IMR-90 (cell line): ENCODE data around the gene NDEL1. TPM values are rescaled to one million over a fixed set of nuclear protein-coding genes. Genes with fewer than 3 reads are reported as not detected.
A peak's percentile ranks its signal among the peaks of the same experiment; 100 is the strongest.

Experiments
- ATAC-seq: fragments of 200-7000 bp; cut with Tn5 transposase; 2 replicates; pipeline ENCODE4 v1.9.1; 2020; ENCODE audit warnings: low read depth, mild to moderate bottlenecking, moderate library complexity
- BruUV-seq: library from RNA; stranded (reverse); fragments of 400-500 nt; replicated peaks from 2 replicates; lab custom pipeline; 2021; lab: Mats Ljungman, UMichigan
- CTCF ChIA-PET: fragments of 300-600 bp; formaldehyde crosslinking; extraction: SDS; loops from one replicate; lab custom pipeline; 2021; ENCODE audit warnings: antibody characterized with exemption; lab: Yijun Ruan, JAX
- POLR2A ChIA-PET: fragments of 300-600 bp; sonication (Branson Sonifier 250); formaldehyde crosslinking; loops from one replicate; lab custom pipeline; 2022; ENCODE audit warnings: antibody characterized with exemption; ENCODE audit not compliant: unreplicated experiment; lab: Charles Lee
- DNase-seq: peaks from one replicate; pipeline ENCODE4 v3.0.0; 2013
- H2AFZ ChIP-seq: replicated peaks from 2 replicates; pipeline ENCODE3; 2013; ENCODE audit warnings: low read length, mild to moderate bottlenecking; ENCODE audit not compliant: poor library complexity
- H2AK5ac ChIP-seq: 2 replicates; pipeline ENCODE4 v1.6.1; 2013; ENCODE audit warnings: low read depth, low read length, inconsistent platforms
- H2AK9ac ChIP-seq: replicated peaks from 2 replicates; pipeline ENCODE3; 2013; ENCODE audit warnings: mild to moderate bottlenecking, low read depth, low read length, moderate library complexity; ENCODE audit not compliant: poor library complexity
- H2BK120ac ChIP-seq: 2 replicates; pipeline ENCODE4 v1.6.1; 2013; ENCODE audit warnings: low read depth, low read length, inconsistent platforms
- H2BK15ac ChIP-seq: 3 replicates; pipeline ENCODE4 v1.6.1; 2013; ENCODE audit warnings: low read depth, low read length, inconsistent platforms
- H2BK20ac ChIP-seq: 2 replicates; pipeline ENCODE4 v1.6.1; 2013; ENCODE audit warnings: low read depth, mild to moderate bottlenecking, inconsistent platforms, low read length, moderate library complexity
- H2BK5ac ChIP-seq: 2 replicates; pipeline ENCODE4 v1.6.1; 2013; ENCODE audit warnings: mild to moderate bottlenecking, low read depth, low read length, inconsistent platforms; ENCODE audit not compliant: poor library complexity, severe bottlenecking
- H3K14ac ChIP-seq: replicated peaks from 2 replicates; pipeline ENCODE4 v1.6.1; 2013; ENCODE audit warnings: low read depth, low read length, inconsistent platforms
- H3K18ac ChIP-seq: 2 replicates; pipeline ENCODE4 v1.6.1; 2013; ENCODE audit warnings: low read depth, low read length, control low read depth
- H3K23ac ChIP-seq: 2 replicates; pipeline ENCODE4 v1.6.1; 2013; ENCODE audit warnings: low read depth, low read length, inconsistent platforms
- H3K27ac ChIP-seq: 2 replicates; pipeline ENCODE4 v1.5.1; 2013; ENCODE audit warnings: mild to moderate bottlenecking, control low read depth, low read length; ENCODE audit not compliant: insufficient read depth
- H3K27me3 ChIP-seq: 2 replicates; pipeline ENCODE4 v1.6.1; 2013; ENCODE audit warnings: low read length; ENCODE audit not compliant: control insufficient read depth, insufficient read depth
- H3K36me3 ChIP-seq: 2 replicates; pipeline ENCODE4 v1.6.1; 2013; ENCODE audit warnings: low read length, mixed read lengths; ENCODE audit not compliant: control insufficient read depth, insufficient read depth
- H3K4ac ChIP-seq: 2 replicates; pipeline ENCODE4 v1.6.1; 2013; ENCODE audit warnings: low read depth, low read length, inconsistent platforms
- H3K4me1 ChIP-seq: 2 replicates; pipeline ENCODE4 v1.6.1; 2013; ENCODE audit warnings: low read length, mixed read lengths; ENCODE audit not compliant: control insufficient read depth, insufficient read depth
- H3K4me2 ChIP-seq: 2 replicates; pipeline ENCODE4 v1.6.1; 2013; ENCODE audit warnings: low read depth, mild to moderate bottlenecking, control low read depth, low read length, moderate library complexity
- H3K4me3 ChIP-seq: 2 replicates; pipeline ENCODE4 v1.5.1; 2013; ENCODE audit warnings: low read depth, mild to moderate bottlenecking, control low read depth, low read length, moderate library complexity; ENCODE audit not compliant: insufficient read depth
- H3K56ac ChIP-seq: 2 replicates; pipeline ENCODE4 v1.6.1; 2013; ENCODE audit warnings: low read length, inconsistent platforms; ENCODE audit not compliant: insufficient read depth; ENCODE audit errors: extremely low read depth
- H3K79me1 ChIP-seq, 2 experiments: 2 replicates each; pipeline ENCODE4 v1.6.1; 2013; ENCODE audit warnings: low read length in 2 of 2, inconsistent platforms in 1 of 2, low read depth in 1 of 2
- H3K9ac ChIP-seq: 2 replicates; pipeline ENCODE4 v1.6.1; 2013; ENCODE audit warnings: low read depth, low read length, control low read depth
- H3K9me1 ChIP-seq: 2 replicates; pipeline ENCODE4 v1.6.1; 2013; ENCODE audit warnings: low read length, inconsistent platforms; ENCODE audit not compliant: insufficient read depth
- H3K9me3 ChIP-seq: 2 replicates; pipeline ENCODE4 v1.6.1; 2013; ENCODE audit warnings: low read length; ENCODE audit not compliant: control insufficient read depth, insufficient read depth
- H4K20me1 ChIP-seq: 2 replicates; pipeline ENCODE4 v1.6.1; 2013; ENCODE audit warnings: low read length, inconsistent platforms; ENCODE audit not compliant: insufficient read depth
- H4K5ac ChIP-seq: 2 replicates; pipeline ENCODE4 v1.6.1; 2013; ENCODE audit warnings: mild to moderate bottlenecking, low read depth, low read length, control low read depth
- H4K8ac ChIP-seq, 2 experiments: 2 replicates each; pipeline ENCODE4 v1.6.1; 2013; ENCODE audit warnings: low read depth in 2 of 2, low read length in 2 of 2, control low read depth in 1 of 2, inconsistent platforms in 1 of 2
- H4K91ac ChIP-seq: 2 replicates; pipeline ENCODE4 v1.6.1; 2013; ENCODE audit warnings: low read depth, low read length, inconsistent platforms; ENCODE audit not compliant: insufficient read depth
- NFE2L2 ChIP-seq: fragments of 150-350 bp; IDR thresholded peaks from 2 replicates; pipeline ENCODE4 v1.6.1; 2016; ENCODE audit warnings: low read depth, mild to moderate bottlenecking, low read length
- POLR2A ChIP-seq: IDR thresholded peaks from 2 replicates; pipeline ENCODE4 v1.6.1; 2012; ENCODE audit warnings: mild to moderate bottlenecking, low read depth, low read length
- RCOR1 ChIP-seq: IDR thresholded peaks from 2 replicates; pipeline ENCODE4 v1.6.1; 2012; ENCODE audit warnings: mild to moderate bottlenecking, low read length, improper control_type of control experiment; ENCODE audit not compliant: insufficient replicate concordance
- RFX5 ChIP-seq: IDR thresholded peaks from 2 replicates; pipeline ENCODE4 v1.8.0; 2012; ENCODE audit warnings: low read depth, mild to moderate bottlenecking, low read length, moderate library complexity
- WGBS, 2 experiments: methylation state at CpG; one replicate each; pipeline versions ENCODE4 v1.1.5 to v1.1.7; 2013; ENCODE audit warnings: missing lambda C conversion rate in 2 of 2; ENCODE audit not compliant: insufficient read length in 1 of 2; ENCODE audit errors: extremely low coverage in 2 of 2; 5-methylcytosine and 5-hydroxymethylcytosine counted together
- dilution Hi-C: fragments of 300-500 bp; cut with HindIII; formaldehyde crosslinking; loops from one replicate; pipeline ENCODE4 v1.14.3; 2018; ENCODE audit warnings: low sequenced_read_pairs; ENCODE audit not compliant: unreplicated experiment
- in situ Hi-C: fragments of 300-500 bp; cut with MboI; formaldehyde crosslinking; loops from 3 replicates; pipeline ENCODE4 v1.14.3; 2019; ENCODE audit warnings: low sequenced_read_pairs, inconsistent platforms, mixed read lengths
- intact Hi-C: fragments of 100-400 bp; cut with micrococcal nuclease; formaldehyde crosslinking; loops from 2 replicates; pipeline ENCODE4 v1.10.0; 2022
- polyA plus RNA-seq, 3 experiments: library from polyadenylated mRNA; depleted of rRNA; stranded (reverse); fragments of >200 nt; gene quantifications; 2 replicates each; pipeline ENCODE4 v1.2.3, GENCODE V29; 2012; ENCODE audit warnings: low replicate concordance in 1 of 3
- total RNA-seq: library from RNA; depleted of rRNA; stranded (reverse); fragments of >200 nt; gene quantifications from 2 replicates; pipeline ENCODE4 v1.2.3, GENCODE V29; 2012
- TF ChIP-seq, protein P1 (sequence below): fragments of 150-350 bp; IDR thresholded peaks from 2 replicates; pipeline ENCODE4 v1.6.1; 2016; ENCODE audit warnings: low read depth, mild to moderate bottlenecking, low read length, moderate library complexity, borderline replicate concordance
- TF ChIP-seq, protein P2 (sequence below): conservative IDR thresholded peaks from 2 replicates; pipeline ENCODE4 v1.5.1; 2012; ENCODE audit warnings: mild to moderate bottlenecking, low read depth, low read length, improper control_type of control experiment
- TF ChIP-seq, protein P3 (sequence below): fragments of 150-350 bp; IDR thresholded peaks from 2 replicates; pipeline ENCODE4 v1.6.1; 2017; ENCODE audit warnings: mild to moderate bottlenecking, antibody characterized with exemption, low read length, low read depth

Gene NDEL1
- total and polyA plus RNA-seq, 2 of the 4 experiments (the other 2 are of a cell fraction) = 28.9 to 95.6 TPM

DNA sequence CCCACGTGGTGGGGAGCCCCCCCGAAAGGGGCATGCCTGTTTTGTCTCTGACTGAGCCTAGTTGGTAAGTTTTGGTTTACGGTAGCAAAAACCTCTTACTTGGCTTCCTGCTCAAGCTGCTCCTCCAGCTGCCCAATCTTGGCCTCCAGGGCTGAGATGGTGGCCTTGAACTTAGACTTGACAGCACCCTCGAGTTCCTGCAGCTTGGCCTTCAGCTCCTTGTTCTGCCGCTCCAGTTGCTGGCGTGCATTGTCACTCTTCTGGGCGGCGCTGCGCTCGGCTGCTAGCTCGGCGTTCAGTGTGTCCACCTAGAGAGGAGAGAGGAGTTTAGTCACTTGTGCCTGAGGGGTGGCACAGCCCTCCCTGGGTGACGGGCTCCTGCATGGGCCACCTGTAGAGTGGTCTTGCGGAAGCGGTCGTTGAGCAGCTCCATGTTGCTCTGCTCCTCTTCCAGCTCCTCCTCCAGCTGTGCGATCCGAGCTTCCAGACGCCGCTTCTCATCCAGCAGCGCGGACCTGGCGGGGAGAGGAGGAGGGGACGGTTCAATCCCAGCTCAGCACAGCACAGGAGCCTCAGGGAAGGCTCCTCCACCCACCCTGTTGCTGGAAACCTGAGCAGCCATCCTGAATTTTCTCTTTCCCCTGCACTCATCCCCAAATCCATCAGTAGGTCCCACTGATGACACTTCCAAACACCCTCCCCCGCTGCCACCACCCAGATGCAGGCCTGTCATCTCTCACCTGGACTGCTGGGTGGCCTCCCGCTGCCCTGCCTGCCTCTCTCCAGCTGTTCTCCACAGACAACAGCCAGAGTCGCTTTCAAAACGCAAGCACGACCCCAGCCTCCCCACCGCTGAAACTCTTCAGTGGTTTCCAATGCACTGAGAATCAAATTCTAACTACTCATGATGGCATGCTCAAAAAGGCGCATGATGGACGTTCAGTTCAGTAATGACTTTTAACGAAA, 44.6 kb downstream of the NDEL1 start:
- Histone ChIP-seq H4K5ac (peak overlapping the region; percentile 12; the same call in 1 of the 2 replicates), H2AK5ac (no peak overlapping the region), H3K27me3 (no peaks in the 10 kb centered on the region), H2BK5ac (peak overlapping the region; percentile 21), H3K27ac (peak overlapping the region; percentile 38; the same call in 1 of the 2 replicates), H3K36me3 (peaks cover 75% of the 10 kb centered on the region), H3K9me1 (0 out of 2 replicates have a peak, but pooled peaks cover 7% of the 10 kb centered on the region), H4K8ac (no peak overlapping the region), H3K9ac (no peak overlapping the region), H3K4ac (no peak overlapping the region), H3K14ac (no peak overlapping the region), H4K20me1 (peaks cover 22% of the 10 kb centered on the region), H3K18ac (no peak overlapping the region), H3K56ac (no peak overlapping the region), H2BK20ac (no peak overlapping the region), H2AK9ac (no peak overlapping the region), H2BK120ac (no peak overlapping the region), H3K4me3 (no peak overlapping the region), H3K79me1 (peaks cover 9 to 37% of the 10 kb centered on the region in 2 experiments; a peak in 2 of 4 replicates), H3K9me3 (no peaks in the 10 kb centered on the region), H3K4me1 (peaks cover 9% of the 10 kb centered on the region), H3K4me2 (no peak overlapping the region), H3K23ac (no peak overlapping the region), H2AFZ (no peak overlapping the region), H4K91ac (no peak overlapping the region), H2BK15ac (no peak overlapping the region)
- BruUV-seq = no TSS peak
- in situ Hi-C loops (no loop called here), intact Hi-C loops (no loop called here), dilution Hi-C loops (no loop called here)
- DNase-seq (no peak), ATAC-seq (no peak)
- ChIA-PET CTCF (interaction anchor here (1.5 kb wide), 1 partner anchor 70 kb away, joined by 3 read pairs; no protein-coding TSS in a partner anchor), POLR2A (interaction anchor here (0.5 kb wide), 1 partner anchor 1001 kb away, joined by 3 read pairs; no protein-coding TSS in a partner anchor)
- no peak for TF ChIP-seq RCOR1
- TF ChIP-seq, protein P1, sequence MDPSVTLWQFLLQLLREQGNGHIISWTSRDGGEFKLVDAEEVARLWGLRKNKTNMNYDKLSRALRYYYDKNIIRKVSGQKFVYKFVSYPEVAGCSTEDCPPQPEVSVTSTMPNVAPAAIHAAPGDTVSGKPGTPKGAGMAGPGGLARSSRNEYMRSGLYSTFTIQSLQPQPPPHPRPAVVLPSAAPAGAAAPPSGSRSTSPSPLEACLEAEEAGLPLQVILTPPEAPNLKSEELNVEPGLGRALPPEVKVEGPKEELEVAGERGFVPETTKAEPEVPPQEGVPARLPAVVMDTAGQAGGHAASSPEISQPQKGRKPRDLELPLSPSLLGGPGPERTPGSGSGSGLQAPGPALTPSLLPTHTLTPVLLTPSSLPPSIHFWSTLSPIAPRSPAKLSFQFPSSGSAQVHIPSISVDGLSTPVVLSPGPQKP = no peak
- no peak for TF ChIP-seq NFE2L2
- TF ChIP-seq, protein P2, sequence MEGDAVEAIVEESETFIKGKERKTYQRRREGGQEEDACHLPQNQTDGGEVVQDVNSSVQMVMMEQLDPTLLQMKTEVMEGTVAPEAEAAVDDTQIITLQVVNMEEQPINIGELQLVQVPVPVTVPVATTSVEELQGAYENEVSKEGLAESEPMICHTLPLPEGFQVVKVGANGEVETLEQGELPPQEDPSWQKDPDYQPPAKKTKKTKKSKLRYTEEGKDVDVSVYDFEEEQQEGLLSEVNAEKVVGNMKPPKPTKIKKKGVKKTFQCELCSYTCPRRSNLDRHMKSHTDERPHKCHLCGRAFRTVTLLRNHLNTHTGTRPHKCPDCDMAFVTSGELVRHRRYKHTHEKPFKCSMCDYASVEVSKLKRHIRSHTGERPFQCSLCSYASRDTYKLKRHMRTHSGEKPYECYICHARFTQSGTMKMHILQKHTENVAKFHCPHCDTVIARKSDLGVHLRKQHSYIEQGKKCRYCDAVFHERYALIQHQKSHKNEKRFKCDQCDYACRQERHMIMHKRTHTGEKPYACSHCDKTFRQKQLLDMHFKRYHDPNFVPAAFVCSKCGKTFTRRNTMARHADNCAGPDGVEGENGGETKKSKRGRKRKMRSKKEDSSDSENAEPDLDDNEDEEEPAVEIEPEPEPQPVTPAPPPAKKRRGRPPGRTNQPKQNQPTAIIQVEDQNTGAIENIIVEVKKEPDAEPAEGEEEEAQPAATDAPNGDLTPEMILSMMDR = no peak
- TF ChIP-seq, protein P3, sequence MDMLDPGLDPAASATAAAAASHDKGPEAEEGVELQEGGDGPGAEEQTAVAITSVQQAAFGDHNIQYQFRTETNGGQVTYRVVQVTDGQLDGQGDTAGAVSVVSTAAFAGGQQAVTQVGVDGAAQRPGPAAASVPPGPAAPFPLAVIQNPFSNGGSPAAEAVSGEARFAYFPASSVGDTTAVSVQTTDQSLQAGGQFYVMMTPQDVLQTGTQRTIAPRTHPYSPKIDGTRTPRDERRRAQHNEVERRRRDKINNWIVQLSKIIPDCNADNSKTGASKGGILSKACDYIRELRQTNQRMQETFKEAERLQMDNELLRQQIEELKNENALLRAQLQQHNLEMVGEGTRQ = no peak
- TF ChIP-seq RFX5 = no peak
- TF ChIP-seq POLR2A = no peak
- WGBS, 2 experiments = 100% methylated on average over 8 of the region's 33 CpGs; no CpG with 5 or more reads in 1 of the 2 experiments
